ENCODE data around the gene AEN.

Gene AEN

DNA sequence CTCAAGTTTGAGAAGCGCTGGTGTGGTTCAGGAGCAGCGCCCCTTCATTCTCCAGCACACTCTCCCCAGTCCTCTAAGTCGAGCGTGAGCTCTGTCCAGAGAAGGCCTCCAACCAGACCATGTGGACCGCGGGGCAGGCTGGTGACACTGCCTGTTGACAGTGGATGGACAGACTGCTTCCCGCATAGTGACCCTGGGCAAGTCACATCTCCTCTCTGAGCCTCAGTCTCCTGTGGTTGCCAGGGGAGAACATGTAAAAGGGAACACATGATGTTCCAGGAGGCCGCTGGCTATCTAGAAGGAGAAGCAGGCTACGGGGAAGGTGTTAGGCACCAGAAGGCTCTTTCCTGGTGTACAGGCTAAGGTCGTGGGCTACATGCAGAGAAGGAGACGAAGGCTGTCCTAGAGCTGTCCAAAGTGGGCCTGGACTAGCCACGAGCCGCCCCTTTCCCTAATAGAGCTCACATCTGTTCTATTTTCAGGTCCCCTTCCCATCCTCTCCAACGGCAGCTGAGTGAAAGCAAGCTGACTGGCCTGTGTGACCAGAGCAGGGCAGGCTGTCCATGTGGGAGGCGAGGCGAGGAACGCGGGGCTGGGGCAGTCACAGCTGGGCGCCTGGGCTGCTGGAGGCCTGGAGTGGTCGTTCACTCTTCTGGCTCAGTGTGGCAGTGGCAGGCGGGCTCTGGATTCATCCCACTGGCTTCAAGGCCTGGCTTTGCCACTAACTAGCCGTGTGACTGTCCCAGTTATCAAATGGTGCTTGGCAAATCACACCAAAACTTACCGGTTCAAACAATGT lies 28.8 kb downstream of the AEN start:
- no peak for DNase-seq (ENCODE audit: low read depth in 2 of 2)

DNA sequence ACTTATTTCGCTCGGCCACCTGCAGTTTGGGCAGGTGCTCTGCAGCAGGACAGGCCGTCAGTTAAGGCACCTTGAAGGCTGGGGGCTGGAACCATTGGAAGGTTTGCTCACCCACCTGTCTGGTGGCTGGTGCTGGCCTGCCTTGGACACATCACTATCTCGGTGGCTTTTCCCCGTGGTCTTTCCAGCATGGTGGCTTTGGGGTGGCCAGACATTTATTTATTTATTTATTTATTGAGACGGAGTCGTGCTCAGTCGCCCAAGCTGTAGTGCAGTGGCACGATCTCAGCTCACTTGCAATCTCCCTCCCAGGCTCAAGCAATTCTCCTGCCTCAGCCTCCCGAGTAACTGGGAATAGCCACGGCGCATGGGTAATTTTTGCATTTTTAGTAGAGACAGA lies 29.4 kb downstream of the AEN start:
- no peak for DNase-seq (ENCODE audit: low read depth in 2 of 2)

DNA sequence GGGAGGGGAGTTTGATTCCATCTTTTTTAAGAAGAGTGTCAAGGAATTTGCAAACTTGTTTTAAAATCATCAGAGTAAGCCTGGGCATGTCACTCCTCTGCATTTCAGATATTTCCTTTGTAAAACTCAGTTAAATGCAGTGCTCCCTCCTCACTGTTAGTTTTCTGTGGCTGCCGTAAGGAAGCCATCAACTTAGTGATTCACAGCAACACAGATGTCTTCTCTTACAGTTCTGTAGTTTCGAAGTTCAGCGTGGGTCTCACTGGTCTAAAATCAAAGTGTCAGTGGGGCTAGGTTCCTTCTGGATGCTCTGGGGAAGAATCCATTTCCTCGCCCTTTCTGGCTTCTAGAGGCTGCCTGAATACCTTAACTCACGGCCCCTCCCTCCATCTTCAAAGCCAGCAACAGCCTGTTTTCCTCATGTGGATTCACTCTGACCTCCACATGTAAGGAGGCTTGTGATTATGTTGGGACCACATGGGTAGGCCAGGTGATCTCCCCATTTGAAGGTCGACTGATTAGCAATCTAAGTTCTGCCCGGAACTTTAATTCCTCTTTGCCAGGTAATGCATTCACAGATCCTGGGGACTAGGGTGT lies 30.1 kb downstream of the AEN start:
- no peak for DNase-seq (ENCODE audit: low read depth in 2 of 2)

DNA sequence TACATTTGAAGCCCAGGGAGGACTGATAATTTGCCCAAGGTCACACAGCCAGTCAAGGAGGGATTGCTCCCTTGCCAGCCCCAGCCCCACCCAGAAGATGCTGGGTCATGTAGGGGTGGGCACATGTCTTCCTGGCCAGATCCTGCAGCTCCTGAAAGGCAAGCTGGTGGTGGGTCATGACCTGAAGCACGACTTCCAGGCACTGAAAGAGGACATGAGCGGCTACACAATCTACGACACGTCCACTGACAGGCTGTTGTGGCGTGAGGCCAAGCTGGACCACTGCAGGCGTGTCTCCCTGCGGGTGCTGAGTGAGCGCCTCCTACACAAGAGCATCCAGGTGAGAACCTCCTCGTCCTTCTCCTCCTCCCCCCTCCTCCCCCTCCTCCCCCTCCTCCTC lies 30.8 kb downstream of the AEN start:
- DNase-seq (ENCODE audit: low read depth in 2 of 2) = no peak

DNA sequence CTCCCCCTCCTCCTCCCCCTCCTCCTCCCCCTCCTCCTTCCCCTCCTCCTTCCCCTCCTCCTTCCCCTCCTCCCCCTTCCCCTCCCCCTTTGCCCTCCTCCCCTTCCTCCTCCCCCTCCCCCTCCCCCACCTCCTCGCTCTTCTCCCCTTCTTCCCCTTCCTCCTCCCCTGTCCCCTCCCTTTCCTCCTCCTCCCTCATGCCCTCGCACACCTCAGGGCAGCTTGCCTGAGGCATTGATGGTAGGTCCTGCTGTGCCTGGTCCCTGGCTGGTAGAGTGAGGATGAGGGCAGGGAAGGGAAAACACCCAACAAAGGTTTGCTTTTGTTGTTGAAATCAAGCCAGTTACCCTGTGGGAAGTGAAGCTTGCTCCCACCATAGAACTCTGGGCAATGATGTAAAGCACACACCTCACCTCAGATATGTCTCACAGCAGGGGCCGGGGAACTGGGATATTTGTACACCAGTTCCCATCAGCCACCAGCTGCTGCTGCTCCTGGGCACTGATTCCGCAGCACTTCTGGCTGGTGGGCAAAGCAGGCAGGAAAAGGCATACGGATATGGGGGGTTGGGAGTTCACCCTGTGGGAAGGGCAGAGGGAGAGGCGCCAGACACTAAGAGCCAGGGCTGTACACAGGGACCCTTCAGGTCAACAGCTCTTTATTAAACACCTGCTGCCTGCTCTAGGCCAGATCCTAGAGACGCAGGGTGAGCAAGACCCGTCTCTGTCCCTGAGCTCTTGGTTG lies 31.5 kb downstream of the AEN start:
- DNase-seq (ENCODE audit: low read depth in 2 of 2) = no peak

DNA sequence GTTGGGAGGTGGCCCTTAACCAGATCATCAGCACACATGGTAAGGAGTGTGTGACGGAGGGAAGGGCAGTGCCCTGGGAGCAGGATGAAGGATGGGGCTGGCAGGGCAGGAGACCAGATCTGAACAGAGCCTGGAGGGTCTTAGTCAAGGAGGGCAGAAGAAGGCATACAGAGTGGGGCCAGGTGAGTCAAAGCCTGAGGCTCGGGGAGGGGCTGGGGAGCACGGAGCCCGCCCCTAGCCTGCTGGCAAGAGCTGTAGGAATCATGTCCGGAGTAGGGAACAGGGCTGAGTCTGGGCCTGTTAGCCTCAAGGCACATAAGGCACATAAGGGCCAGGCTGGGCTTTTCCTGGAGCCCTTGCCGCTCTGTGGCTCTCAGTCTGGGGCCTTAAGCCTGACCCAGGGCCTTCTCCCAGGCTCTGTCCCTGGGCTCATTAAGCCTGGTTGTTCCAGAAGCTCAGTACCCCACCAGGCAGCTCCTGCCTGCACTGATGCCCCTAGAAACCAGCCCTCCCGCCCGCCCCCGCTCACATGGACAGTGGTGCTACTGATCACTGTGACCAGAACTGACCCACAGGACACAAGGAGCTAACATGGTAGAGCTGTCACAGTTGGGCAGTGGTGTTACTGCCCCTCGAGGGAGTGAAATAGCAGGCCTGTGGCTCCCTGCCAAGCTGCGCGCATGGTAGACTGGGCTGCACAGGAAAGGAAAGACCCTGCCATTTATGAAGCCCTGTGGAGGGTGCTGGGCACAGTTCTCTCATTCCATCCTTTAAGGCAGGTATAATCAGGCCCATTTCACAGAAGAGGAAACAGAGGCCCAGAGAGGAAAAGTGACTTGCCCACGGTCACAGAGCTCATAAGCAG lies 32.3 kb downstream of the AEN start:
- DNase-seq (ENCODE audit: low read depth in 2 of 2) = no peak

DNA sequence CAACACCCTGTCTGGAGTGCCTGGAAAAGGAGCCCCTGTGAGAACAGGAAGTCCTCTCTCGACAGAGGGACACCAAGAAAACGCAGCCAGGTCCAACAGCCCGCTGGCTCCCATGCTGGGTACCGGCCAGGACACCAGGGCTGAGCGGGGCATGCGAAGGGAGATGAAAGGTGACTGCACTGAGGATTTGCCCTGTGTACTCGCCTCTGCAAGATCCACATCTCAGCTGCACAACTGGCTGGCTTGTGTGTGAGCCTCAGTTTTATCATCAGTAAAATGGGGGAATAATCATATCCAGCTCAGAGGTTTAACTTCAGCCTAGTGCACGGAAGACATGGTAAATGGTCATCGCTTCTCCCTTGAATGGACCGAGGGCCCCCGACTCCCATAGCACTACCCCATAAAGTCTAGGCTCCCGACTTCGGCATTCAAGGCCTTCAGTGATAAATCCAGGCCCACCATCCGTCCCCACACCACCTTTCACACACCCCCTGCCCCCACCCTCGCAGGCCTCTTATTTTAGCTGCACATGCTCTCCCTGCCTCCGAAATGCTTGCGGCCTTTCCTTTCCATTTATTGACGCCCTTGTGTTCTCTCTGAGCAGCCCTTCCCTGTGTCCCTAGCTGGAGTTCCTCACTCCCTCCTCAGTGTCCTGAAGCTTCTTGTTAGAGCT lies 33.4 kb downstream of the AEN start:
- DNase-seq (ENCODE audit: low read depth in 2 of 2) = no peak

DNA sequence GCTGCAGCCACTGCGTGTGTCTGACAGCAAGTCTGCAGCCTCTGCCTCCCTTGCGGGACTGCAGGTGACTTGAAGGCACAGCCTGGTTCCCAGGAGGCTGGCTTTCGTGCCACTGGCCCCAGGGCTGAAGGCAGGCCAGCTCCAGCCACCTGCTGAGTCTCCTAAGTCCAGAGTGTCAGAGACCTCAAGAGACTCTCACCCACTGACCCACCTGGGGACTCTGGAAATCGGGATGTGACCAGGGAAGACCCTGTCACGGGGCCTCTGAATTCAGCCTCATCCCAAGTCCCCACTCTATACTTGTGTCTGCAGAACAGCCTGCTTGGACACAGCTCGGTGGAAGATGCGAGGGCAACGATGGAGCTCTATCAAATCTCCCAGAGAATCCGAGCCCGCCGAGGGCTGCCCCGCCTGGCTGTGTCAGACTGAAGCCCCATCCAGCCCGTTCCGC lies 34.0 kb downstream of the AEN start:
- DNase-seq (ENCODE audit: low read depth in 2 of 2) = no peak

DNA sequence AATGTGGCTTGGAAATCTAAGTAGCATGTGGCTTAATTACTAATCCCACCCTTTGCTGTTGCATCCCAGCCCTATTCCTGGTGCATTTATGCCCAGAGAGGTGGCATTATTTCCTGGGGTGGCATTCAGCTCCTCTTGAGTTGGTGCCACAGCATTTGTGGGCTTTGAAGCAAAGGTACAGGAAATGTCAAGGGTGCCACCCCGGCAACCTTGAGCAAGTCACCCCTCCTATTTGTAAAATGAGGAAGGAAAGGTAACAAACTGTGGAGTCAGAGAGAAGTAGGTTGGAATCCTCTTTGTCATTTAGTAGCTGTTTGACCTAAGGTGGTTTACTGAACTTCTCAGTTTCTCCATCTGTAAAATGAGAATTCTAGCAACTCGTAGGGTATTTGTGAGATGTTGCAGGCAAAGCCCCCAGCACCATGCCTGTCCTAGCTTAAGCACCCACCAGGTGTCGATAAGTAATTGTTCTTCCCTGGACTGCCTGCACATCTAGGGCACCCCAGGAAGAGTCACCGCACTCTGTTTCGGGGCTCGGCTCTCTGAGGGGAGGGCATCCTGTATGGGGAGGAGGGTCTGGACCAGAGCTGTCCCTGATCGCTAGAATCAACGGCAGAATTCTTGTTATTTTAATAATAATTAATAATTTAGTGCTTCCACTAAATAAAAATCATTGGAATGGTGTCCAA lies 34.8 kb downstream of the AEN start:
- no peak for DNase-seq (ENCODE audit: low read depth in 2 of 2)

DNA sequence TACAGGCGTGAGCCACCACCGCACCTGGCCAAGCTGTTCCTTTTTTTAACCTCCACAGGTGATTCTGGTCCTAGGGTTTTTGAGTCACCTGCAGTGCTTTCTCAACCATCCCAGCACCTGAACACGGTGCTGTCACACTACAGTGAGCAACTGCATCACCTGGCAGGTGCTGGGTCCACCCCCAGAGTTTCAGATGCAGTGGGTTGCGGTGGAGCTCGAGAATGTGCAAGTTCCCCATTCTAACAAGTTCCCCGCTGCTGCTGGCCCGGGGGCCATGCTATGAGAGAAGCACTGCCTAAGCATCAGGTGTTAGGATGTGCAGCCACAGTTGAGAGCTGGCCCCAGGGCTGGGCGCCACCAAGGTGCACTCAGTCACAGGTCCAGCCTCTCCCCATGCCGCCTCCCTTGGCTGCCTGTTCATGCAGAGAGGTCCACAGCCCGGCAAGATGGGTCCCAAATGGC lies 35.7 kb downstream of the AEN start:
- no peak for DNase-seq (ENCODE audit: low read depth in 2 of 2)

DNA sequence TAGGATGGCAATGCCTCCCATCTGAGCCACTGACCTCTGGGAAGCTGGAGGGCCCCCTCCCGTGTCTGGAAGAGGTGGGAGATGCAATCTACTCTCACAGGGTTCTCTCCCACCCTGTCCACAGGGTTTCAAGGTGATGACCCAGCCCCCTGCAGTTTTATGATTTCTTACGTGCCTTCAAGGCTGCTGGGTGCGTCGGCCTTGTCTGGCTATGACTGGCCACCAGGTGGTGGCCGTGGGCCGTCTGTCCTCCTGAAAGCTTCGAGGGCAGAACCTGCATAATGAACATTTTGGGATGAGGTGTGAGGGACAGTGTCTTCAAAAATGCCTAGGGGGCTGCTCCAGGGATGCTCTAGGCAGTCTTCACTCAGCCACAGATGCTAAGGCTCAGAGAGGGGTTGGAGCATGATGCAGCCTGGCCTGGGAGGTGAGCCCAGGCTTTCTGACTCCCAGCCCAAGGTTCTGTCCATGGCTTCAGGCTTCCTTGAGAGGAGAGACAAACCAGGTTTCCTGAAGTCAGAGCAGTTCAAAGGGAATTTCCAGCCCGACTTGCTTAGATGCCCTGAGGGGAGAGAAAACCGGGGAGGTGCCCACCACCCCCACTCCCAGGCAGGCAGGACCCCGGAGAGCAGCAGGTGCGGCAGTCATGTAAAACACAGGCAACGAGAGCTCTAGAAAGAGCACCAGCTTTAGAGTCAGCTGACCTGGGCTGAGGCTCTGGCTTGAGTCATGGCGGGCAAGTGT lies 36.4 kb downstream of the AEN start:
- no peak for DNase-seq (ENCODE audit: low read depth in 2 of 2)

DNA sequence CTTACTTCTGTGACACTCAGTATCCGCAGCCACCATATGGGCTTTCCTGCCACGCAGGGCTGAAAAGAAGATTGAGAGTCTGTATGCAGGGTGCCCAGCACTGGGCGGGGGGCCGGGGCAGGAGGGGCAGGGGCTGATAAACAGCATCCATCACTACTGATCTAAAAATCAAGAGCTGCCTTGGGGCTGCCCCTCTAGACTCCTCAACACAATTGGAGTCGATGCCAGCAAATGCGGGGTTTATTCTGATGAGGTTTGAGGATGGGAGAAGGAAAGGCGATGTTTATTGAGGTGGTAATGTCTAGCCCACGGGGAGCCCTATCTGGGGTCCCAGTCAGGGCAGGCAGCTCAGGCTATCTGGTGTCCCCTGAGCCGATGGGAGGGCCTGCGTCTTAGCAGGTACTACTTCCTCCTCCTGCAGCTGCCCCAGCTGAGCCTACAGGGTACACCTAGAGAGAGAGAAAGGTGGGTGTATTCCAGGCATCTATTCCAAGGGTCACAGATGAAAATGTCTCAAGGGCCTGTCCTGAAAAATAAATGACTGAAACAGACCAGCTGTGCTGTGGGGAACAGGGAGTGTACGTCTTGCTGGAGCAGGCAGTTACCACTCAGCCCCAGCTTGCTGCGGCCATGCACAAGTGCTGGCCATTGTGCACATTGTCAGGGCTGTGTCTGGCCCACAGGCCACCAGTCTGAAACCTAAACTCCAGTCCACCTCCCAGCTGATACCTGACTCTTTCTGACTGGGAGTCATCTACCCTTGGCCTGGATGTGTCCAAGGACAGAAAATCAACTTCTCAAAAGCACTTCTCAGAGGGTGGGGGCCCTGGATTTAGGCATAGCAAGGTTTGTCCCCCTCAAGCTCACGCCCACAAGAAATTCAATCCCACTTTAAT lies 37.2 kb downstream of the AEN start:
- no peak for DNase-seq (ENCODE audit: low read depth in 2 of 2)

DNA sequence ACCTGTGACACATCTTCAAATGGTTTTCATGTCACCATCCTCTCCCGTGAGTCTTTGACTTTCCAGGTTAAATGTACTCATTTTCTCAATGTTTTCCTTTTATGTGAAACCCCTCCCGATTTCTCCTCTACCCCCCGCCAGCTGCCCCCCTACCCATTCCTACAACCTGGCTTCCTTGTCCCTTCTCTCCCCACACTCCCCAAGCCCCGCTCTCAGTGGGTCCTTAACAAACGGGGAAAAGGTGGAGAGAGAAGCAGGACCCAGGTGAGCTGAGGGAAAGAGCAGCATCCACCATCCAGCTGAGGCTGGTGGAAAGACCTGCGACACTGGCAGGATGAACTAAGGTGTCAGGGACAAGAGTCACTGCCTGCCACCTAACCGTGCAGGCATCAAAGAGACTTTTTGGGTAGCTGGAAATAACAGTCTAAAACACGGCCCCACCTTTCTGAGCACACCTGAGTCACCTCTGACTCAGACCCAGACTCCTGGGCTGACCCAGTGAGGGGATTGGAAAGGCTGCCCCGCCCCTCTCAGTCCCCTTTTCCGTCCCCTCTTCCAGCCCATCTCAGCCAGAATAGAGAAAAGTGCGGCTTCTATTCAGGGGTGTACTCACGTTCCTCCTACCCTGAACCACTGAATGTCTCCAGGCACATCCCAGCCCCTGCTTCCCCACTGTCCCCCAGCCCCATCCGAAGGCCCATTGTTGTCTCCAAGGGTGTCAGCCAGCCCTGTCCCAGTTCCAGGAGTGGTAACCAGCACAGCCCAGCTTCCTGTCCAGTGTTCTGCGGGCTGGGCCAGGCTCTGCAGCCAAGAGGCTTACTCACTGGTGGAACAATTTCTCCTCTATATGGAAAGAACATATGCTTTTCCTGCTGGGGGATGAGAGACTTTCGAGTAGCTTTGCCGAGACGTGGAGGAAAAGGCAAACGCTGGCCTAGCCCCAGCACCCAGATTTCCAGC lies 38.1 kb downstream of the AEN start:
- no peak for DNase-seq (ENCODE audit: low read depth in 2 of 2)

DNA sequence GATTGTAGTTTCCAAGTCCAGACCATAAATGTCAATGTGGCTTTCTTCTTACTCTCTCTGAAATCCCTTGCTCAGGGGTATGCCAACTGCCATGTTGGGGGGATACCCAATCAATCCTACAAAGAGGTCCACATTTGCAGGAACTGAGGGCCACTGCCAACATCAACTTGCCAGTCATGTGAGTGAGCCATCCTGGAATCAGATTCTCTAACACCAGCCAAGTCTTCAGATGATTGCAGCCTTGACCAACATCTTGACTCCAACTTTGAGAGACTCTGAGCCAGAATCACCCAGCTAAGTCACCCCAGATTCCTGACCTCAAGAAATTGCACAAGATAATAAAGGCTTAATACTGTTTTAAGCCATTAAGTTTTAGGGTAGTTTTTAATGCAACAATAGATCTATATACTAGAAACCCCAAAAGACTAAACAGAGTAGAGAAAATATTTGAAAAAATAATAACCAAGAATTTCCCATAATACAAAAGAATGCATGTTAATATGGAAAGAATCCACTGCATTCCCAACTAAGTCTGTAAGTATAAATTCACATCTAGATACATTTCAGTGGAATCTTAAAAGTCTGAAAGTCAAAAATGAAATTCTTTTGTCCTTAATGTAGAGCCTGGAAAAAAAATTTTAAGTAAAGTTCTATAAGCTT lies 40.0 kb downstream of the AEN start:
- DNase-seq (ENCODE audit: low read depth in 2 of 2) = no peak

DNA sequence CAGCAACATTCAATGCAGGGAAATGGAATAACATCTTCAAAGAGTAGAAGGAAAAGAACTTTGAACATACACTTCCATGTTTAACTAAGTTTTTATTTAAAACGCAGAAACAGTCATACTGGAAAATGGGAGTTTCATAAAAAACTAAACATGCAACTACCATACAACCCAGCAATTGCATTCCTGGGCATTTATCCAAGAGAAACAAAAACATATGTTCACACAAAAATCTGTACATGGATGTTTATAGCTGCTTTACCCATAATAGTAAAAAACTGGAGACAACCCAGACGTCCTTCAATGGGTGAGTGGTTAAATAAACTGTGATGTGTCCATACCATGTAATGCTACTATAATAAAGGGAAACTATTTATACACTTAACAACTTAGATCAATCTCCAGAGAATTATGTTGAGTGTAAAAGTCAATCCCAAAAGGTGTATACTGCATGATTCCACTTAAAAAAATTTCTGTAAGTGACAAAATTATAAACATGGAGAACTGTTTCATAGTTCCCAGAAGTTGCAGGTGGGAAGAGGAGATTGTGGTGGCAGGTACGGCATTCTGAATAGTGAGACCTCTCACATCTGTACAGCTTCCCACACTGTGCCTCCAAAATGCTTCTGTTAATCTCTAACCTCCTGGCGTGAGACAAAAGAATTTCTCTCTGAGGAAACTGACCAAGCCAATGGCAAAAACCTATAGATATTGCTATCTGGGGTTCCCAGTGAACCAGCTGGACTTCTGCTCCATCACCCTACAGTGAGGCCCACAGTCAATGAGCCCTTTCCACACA lies 40.8 kb downstream of the AEN start:
- DNase-seq (ENCODE audit: low read depth in 2 of 2) = no peak

DNA sequence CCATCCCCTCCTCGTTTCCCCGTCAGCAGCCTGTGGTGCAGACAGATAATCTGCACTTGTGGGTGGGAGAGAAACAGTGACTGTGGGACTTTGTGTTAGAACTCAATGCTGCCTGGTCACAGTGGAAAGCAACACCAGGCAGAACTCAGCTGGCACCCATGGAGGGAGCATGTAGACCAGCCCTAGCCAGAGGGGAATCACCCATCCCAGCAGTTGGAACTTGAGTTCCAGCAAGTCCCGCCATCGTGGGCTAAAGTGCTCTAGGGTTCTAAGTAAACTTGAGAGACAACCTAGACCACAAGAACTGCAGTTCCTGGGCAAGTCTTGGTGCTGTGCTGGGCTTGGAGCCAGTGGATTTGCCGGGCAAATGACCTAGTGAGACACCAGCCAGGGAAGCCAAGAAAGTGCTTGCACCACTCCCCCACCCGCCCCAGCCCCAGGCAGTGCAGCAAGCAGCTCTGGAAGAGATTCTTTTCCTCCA lies 42.0 kb downstream of the AEN start:
- DNase-seq (ENCODE audit: low read depth in 2 of 2) = no peak

Data from stimulated activated CD8-positive, alpha-beta memory T cell treated with anti-CD3 and anti-CD28 coated beads, Interleukin-15, amount 100 ng/mL, for 4 hours (primary cell).